ENCODE measurements around the gene ANKS1A.

ANKS1A gene

GRCh38 chr6:35025232-35026188 lies 136.5 kb downstream of the ANKS1A start:
- DNase-seq = peak; percentile 15

- no peak for DNase-seq
Observed at GRCh38 chr6:35026434-35027222, 137.6 kb downstream of the ANKS1A start.

- no peak for DNase-seq
Observed at GRCh38 chr6:35027807-35028206, 138.8 kb downstream of the ANKS1A start.

- DNase-seq = peak; percentile 10
Observed at GRCh38 chr6:35028781-35029769, 140.0 kb downstream of the ANKS1A start.

- DNase-seq = no peak
Observed at GRCh38 chr6:35030099-35030498, 141.0 kb downstream of the ANKS1A start.

- DNase-seq = no peak
Observed at GRCh38 chr6:35031611-35032529, 142.8 kb downstream of the ANKS1A start.

GRCh38 chr6:35033683-35034082 lies 144.6 kb downstream of the ANKS1A start:
- no peak for DNase-seq

GRCh38 chr6:35034411-35035191 lies 145.5 kb downstream of the ANKS1A start:
- DNase-seq = no peak

- DNase-seq = no peak
Observed at GRCh38 chr6:35035481-35036030, 146.5 kb downstream of the ANKS1A start.

- DNase-seq = no peak
Observed at GRCh38 chr6:35036059-35036827, 147.2 kb downstream of the ANKS1A start.

- DNase-seq = no peak
Observed at GRCh38 chr6:35036828-35037663, 148.0 kb downstream of the ANKS1A start.

- DNase-seq = no peak
Observed at GRCh38 chr6:35037664-35038038, 148.6 kb downstream of the ANKS1A start.

- no peak for DNase-seq
Observed at GRCh38 chr6:35038076-35038475, 149.0 kb downstream of the ANKS1A start.

GRCh38 chr6:35040398-35040797 lies 151.3 kb downstream of the ANKS1A start:
- DNase-seq = no peak

- DNase-seq = no peak
Observed at GRCh38 chr6:35041086-35041861, 152.2 kb downstream of the ANKS1A start.

- no peak for DNase-seq
Observed at GRCh38 chr6:35042031-35042815, 153.2 kb downstream of the ANKS1A start.

Data from midbrain (tissue), 1 donor.